H7 (cell line): ENCODE results near the gene COL21A1. TPM values are rescaled to one million over a fixed set of nuclear protein-coding genes. Genes with fewer than 3 reads are reported as not detected.
"Not testable (repeated sequence)": the region's sequence is repeated elsewhere in the genome, so short reads cannot be mapped to it uniquely, and the experiment has no call there.

ENCODE experiments used
- DNase-seq: peaks from one replicate; pipeline ENCODE4 v3.0.0; 2012
- H3K27me3 ChIP-seq: 2 replicates; pipeline ENCODE4 v1.6.0; 2011; ENCODE audit warnings: mild to moderate bottlenecking, low read length; ENCODE audit not compliant: control insufficient read depth, insufficient read depth
- H3K36me3 ChIP-seq: replicated peaks from 2 replicates; pipeline ENCODE4 v1.5.1; 2011; ENCODE audit warnings: low read length; ENCODE audit not compliant: control insufficient read depth, insufficient read depth
- H3K4me3 ChIP-seq: 2 replicates; pipeline ENCODE4 v1.5.1; 2011; ENCODE audit warnings: low read depth, mild to moderate bottlenecking, control low read depth, low read length, moderate library complexity; ENCODE audit not compliant: insufficient read depth
- total RNA-seq: library from RNA; depleted of rRNA; stranded (reverse); fragments of >200 nt; shearing (Covaris generic); gene quantifications from 2 replicates; pipeline ENCODE4 v1.2.3, GENCODE V29; 2014

The COL21A1 gene
- total RNA-seq, 1 experiment from 2014 or later, result 0.28 TPM

- no peaks in the 10 kb centered on the region for H3K36me3 ChIP-seq
- no peak overlapping the region for H3K4me3 ChIP-seq
- no peak for DNase-seq
- no peaks in the 10 kb centered on the region for H3K27me3 ChIP-seq
Observed at GRCh38 chr6:56263596-56264315, 16.4 kb upstream of the COL21A1 start.

- H3K36me3 ChIP-seq, H3K4me3 ChIP-seq, DNase-seq, H3K27me3 ChIP-seq: not testable (repeated sequence)
Observed at GRCh38 chr6:56260593-56260992, 13.2 kb upstream of the COL21A1 start.

- H3K27me3 ChIP-seq, result no peaks in the 10 kb centered on the region
- no peak overlapping the region for H3K4me3 ChIP-seq
- DNase-seq, result peak; percentile 5
- no peaks in the 10 kb centered on the region for H3K36me3 ChIP-seq
Observed at GRCh38 chr6:56259234-56260077, 12.1 kb upstream of the COL21A1 start.

GRCh38 chr6:56255349-56255748 is 8.0 kb upstream of the COL21A1 start:
- H3K27me3 ChIP-seq, result no peaks in the 10 kb centered on the region
- no peaks in the 10 kb centered on the region for H3K36me3 ChIP-seq
- no peak overlapping the region for H3K4me3 ChIP-seq
- no peak for DNase-seq

- Histone ChIP-seq H3K4me3 (no peak overlapping the region), H3K27me3 (no peaks in the 10 kb centered on the region)
Observed at GRCh38 chr6:56250266-56250665, 2.9 kb upstream of the COL21A1 start.

GRCh38 chr6:56247654-56248122 is 308 bp upstream of the COL21A1 start:
- no peaks in the 10 kb centered on the region for H3K27me3 ChIP-seq
- H3K36me3 ChIP-seq, result no peaks in the 10 kb centered on the region
- peak; percentile 5 for DNase-seq
- H3K4me3 ChIP-seq, result peak overlapping the region; percentile 47

More at GRCh38 chr6:56250266-56250665, 2.9 kb upstream of the COL21A1 start:
- DNase-seq, result no peak
- no peaks in the 10 kb centered on the region for H3K36me3 ChIP-seq

- H3K4me3 ChIP-seq, result peak overlapping the region; percentile 47
- peak; percentile 10 for DNase-seq
- H3K27me3 ChIP-seq, result no peaks in the 10 kb centered on the region
- no peaks in the 10 kb centered on the region for H3K36me3 ChIP-seq
Observed at GRCh38 chr6:56246541-56246880, 869 bp downstream of the COL21A1 start.

GRCh38 chr6:56245903-56246351 is 1.5 kb downstream of the COL21A1 start:
- no peak for DNase-seq
- Histone ChIP-seq H3K4me3 (no peak overlapping the region), H3K36me3 (no peaks in the 10 kb centered on the region), H3K27me3 (no peaks in the 10 kb centered on the region)

- Histone ChIP-seq H3K4me3 (no peak overlapping the region), H3K36me3 (no peaks in the 10 kb centered on the region), H3K27me3 (no peaks in the 10 kb centered on the region)
- no peak for DNase-seq
Observed at GRCh38 chr6:56244528-56245253, 2.7 kb downstream of the COL21A1 start.

GRCh38 chr6:56244089-56244488 is 3.3 kb downstream of the COL21A1 start:
- DNase-seq, result no peak
- Histone ChIP-seq H3K27me3 (no peaks in the 10 kb centered on the region), H3K36me3 (no peaks in the 10 kb centered on the region), H3K4me3 (no peak overlapping the region)

- DNase-seq, result no peak
- Histone ChIP-seq H3K4me3 (no peak overlapping the region), H3K36me3 (no peaks in the 10 kb centered on the region), H3K27me3 (no peaks in the 10 kb centered on the region)
Observed at GRCh38 chr6:56243518-56244070, 3.8 kb downstream of the COL21A1 start.

- no peak for DNase-seq
- H3K4me3 ChIP-seq, result no peak overlapping the region
- H3K36me3 ChIP-seq, result no peaks in the 10 kb centered on the region
- H3K27me3 ChIP-seq, result no peaks in the 10 kb centered on the region
Observed at GRCh38 chr6:56242346-56242745, 5.0 kb downstream of the COL21A1 start.

GRCh38 chr6:56241124-56241802 is 6.1 kb downstream of the COL21A1 start:
- no peaks in the 10 kb centered on the region for H3K36me3 ChIP-seq
- no peak overlapping the region for H3K4me3 ChIP-seq
- DNase-seq, result no peak
- H3K27me3 ChIP-seq, result no peaks in the 10 kb centered on the region

GRCh38 chr6:56238352-56238751 is 9.0 kb downstream of the COL21A1 start:
- Histone ChIP-seq H3K36me3 (no peaks in the 10 kb centered on the region), H3K27me3 (no peaks in the 10 kb centered on the region), H3K4me3 (no peak overlapping the region)
- DNase-seq, result no peak
